ENCODE results near the gene LCNL1. TPM values are rescaled to one million over a fixed set of nuclear protein-coding genes. Genes with fewer than 3 reads are reported as not detected.

The LCNL1 gene
- total RNA-seq, 2 donors from 2014 or later, result 1.4 to 2.2 TPM

DNA sequence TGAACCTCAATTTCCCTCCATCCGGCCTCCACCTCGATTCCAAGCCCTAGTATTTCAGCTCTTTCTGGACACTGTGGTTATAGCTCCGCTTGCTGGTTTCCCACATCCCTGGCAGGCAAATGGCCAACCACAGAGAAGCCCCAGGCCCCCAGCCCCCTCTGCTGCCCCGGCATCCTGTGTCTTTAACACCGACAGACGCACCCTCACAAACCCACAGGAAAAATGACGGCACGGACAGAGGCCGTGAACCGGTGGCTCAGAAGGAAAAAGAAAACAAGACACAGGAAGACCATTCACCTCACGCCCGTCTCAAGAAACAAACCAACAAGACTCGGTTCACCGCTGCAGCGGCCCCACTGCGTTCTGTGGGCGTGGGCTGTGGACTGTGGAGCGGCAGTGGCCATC is 15.0 kb downstream of the LCNL1 start:
- Histone ChIP-seq H3K9ac (ENCODE audit: extremely low read depth, low read length, poor library complexity, severe bottlenecking) (no peak overlapping the region), H3K4me3 (ENCODE audit: low read length) (no peak overlapping the region), H3K27me3 (ENCODE audit: control insufficient read depth, insufficient read depth, low read length, poor library complexity, severe bottlenecking) (no peaks in the 10 kb centered on the region), H3K4me1 (ENCODE audit: control insufficient read depth, insufficient read depth, low read length) (peaks cover 4% of the 10 kb centered on the region), H3K27ac (ENCODE audit: low read depth, low read length) (no peak overlapping the region), H3K9me3 (ENCODE audit: control insufficient read depth, low read length) (no peaks in the 10 kb centered on the region), H3K36me3 (ENCODE audit: control insufficient read depth, insufficient read depth, low read length) (peaks cover 9% of the 10 kb centered on the region)
- TF ChIP-seq CTCF (conservative IDR thresholded peaks at IDR 0.05), result no peak
- Mint-ChIP-seq H3K27me3 (ENCODE audit: insufficient read depth) (peaks cover 5% of the 10 kb centered on the region), H3K9me3 (no peaks in the 10 kb centered on the region), H3K36me3 (ENCODE audit: low read depth) (peaks cover 4% of the 10 kb centered on the region), H3K4me1 (no peaks in the 10 kb centered on the region), H3K27ac (no peak overlapping the region), H3K4me3 (no peak overlapping the region)
- WGBS, 2 experiments (ENCODE audit: insufficient coverage in 1 of 2, insufficient read length in 1 of 2), result 93 to 94% methylated on average over 13 to 18 of the region's 18 CpGs
- DNase-seq, result no peak

DNA sequence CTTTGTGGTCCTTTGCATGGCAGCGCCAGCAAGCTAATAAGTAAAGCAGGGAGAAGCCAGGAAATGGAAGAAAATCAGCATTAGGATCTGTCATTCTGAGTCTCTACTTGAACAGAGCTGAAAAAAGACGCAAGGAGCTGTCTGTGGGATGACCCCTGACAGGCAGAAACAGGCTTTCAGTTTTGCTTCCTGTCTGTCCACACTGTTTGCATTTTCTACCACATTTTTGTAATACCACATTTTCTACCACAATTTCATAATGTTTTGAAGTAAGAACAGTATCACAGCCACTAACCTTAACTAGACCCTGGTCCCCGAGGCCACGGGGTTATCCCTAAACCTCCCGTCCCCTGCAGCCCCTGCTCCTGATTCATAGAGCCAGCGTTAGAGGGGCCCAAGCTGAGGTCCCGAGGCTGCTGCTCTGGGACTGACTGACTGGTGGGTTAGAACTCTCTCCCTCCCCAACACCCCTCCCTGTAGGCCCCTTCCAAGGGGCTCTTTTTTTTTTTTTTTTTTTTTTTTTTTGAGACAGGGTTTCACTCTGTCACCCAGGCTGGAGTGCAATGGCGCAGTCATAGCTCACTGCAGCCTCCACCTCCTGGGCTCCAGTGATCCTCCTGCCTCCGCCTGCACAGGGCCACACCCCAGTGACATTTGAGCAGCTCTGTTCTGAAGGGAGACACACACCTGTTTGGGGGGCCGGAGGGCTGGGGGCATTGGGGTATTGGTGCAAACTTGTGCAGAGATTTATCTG is 17.6 kb downstream of the LCNL1 start:
- H3K27me3 Mint-ChIP-seq (ENCODE audit: insufficient read depth), result peaks cover 9% of the 10 kb centered on the region
- H3K27ac Mint-ChIP-seq, result no peak overlapping the region
- 83 to 90% methylated on average over 3 to 10 of the region's 10 CpGs for WGBS, 2 experiments (ENCODE audit: insufficient coverage in 1 of 2, insufficient read length in 1 of 2)
- DNase-seq, result no peak
- Histone ChIP-seq H3K9ac (ENCODE audit: extremely low read depth, low read length, poor library complexity, severe bottlenecking) (no peak overlapping the region), H3K27ac (ENCODE audit: low read depth, low read length) (no peak overlapping the region), H3K9me3 (ENCODE audit: control insufficient read depth, low read length) (no peaks in the 10 kb centered on the region), H3K4me3 (ENCODE audit: low read length) (no peak overlapping the region), H3K4me1 (ENCODE audit: control insufficient read depth, insufficient read depth, low read length) (peaks cover 4% of the 10 kb centered on the region), H3K36me3 (ENCODE audit: control insufficient read depth, insufficient read depth, low read length) (no peaks in the 10 kb centered on the region), H3K27me3 (ENCODE audit: control insufficient read depth, insufficient read depth, low read length, poor library complexity, severe bottlenecking) (no peaks in the 10 kb centered on the region)
- no peaks in the 10 kb centered on the region for H3K36me3 Mint-ChIP-seq (ENCODE audit: low read depth)
- H3K9me3 Mint-ChIP-seq, result peaks cover 11% of the 10 kb centered on the region
- no peaks in the 10 kb centered on the region for H3K4me1 Mint-ChIP-seq
- TF ChIP-seq CTCF (conservative IDR thresholded peaks at IDR 0.05), result no peak
- no peak overlapping the region for H3K4me3 Mint-ChIP-seq

DNA sequence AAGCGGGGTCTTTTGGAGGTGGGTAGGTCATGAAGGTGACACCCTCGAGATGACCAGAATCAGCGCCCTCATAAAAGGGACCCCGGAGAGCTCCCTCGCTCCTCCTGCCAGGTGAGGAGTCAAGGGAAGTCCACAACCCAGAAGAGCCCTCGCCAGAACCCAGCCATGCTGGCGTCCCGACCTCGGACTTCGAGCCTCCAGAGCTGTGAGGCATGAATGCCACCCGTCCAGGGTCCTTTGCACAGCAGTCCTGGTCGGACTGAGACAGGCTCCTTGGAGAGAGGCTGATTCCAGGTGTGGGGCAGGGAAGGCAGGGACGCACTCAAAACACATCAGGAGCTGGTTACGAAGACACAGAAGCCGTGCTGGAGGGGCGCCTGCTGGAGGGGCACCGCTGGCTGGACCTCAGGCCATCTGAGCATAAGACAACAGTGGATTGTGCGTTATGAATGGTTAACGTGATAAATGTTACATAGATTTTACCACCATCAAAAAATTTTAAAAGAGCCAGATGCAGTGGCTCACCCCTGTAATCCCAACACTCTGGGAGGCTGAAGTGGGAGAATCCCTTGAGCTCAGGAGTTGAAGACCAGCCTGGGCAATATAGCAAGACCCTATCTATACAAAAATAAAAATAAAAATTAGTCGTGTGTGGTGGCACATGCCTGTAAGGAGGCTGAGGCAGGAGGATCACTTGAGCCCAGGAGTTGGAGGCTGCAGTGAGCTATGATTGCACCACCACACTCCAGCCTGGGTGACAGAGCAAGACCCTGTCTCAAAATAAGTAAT is 19.3 kb downstream of the LCNL1 start:
- no peaks in the 10 kb centered on the region for H3K4me1 ChIP-seq (ENCODE audit: control insufficient read depth, insufficient read depth, low read length)
- H3K9ac ChIP-seq (ENCODE audit: extremely low read depth, low read length, poor library complexity, severe bottlenecking), result no peak overlapping the region
- DNase-seq, result no peak
- H3K27me3 ChIP-seq (ENCODE audit: control insufficient read depth, insufficient read depth, low read length, poor library complexity, severe bottlenecking), result no peaks in the 10 kb centered on the region
- H3K4me3 Mint-ChIP-seq, result no peak overlapping the region
- no peak overlapping the region for H3K4me3 ChIP-seq (ENCODE audit: low read length)
- no peaks in the 10 kb centered on the region for H3K4me1 Mint-ChIP-seq
- no peaks in the 10 kb centered on the region for H3K9me3 ChIP-seq (ENCODE audit: control insufficient read depth, low read length)
- TF ChIP-seq CTCF (conservative IDR thresholded peaks at IDR 0.05), result no peak
- peaks cover 9% of the 10 kb centered on the region for H3K27me3 Mint-ChIP-seq (ENCODE audit: insufficient read depth)
- 91 to 96% methylated on average over 14 to 20 of the region's 20 CpGs for WGBS, 2 experiments (ENCODE audit: insufficient coverage in 1 of 2, insufficient read length in 1 of 2)
- no peaks in the 10 kb centered on the region for H3K36me3 Mint-ChIP-seq (ENCODE audit: low read depth)
- H3K36me3 ChIP-seq (ENCODE audit: control insufficient read depth, insufficient read depth, low read length), result no peaks in the 10 kb centered on the region
- H3K27ac ChIP-seq (ENCODE audit: low read depth, low read length), result no peak overlapping the region
- no peak overlapping the region for H3K27ac Mint-ChIP-seq
- H3K9me3 Mint-ChIP-seq, result peaks cover 19% of the 10 kb centered on the region
